ENCODE measurements around the gene CASP4.

GRCh38 chr11:104962852-104963251, 5.5 kb downstream of the CASP4 start:
- TF ChIP-seq REST (IDR thresholded peaks at IDR 0.05; ENCODE audit: borderline replicate concordance) (no peak), CTCF (IDR thresholded peaks at IDR 0.05; ENCODE audit: poor library complexity, severe bottlenecking) (no peak), EZH2 (IDR thresholded peaks at IDR 0.05; ENCODE audit: borderline replicate concordance, insufficient read depth, low read length, poor library complexity, severe bottlenecking) (no peak), POLR2AphosphoS5 (IDR thresholded peaks at IDR 0.05) (no peak), RAD21 (conservative IDR thresholded peaks at IDR 0.05) (no peak), MXI1 (conservative IDR thresholded peaks at IDR 0.05; ENCODE audit: poor library complexity, severe bottlenecking) (no peak), EP300 (conservative IDR thresholded peaks at IDR 0.05; ENCODE audit: poor library complexity, severe bottlenecking) (no peak), SMC3 (conservative IDR thresholded peaks at IDR 0.05; ENCODE audit: poor library complexity) (no peak)

All from neural cell (in vitro differentiated cells).